Keratinocyte (primary cell): ENCODE results near the gene TRIM51.

Experiments
- EZH2 ChIP-seq: IDR thresholded peaks from one replicate; pipeline ENCODE4 v1.6.1; 2012; ENCODE audit warnings: inconsistent platforms, mild to moderate bottlenecking, low read length, moderate library complexity
- TF ChIP-seq, protein P1 (sequence below), 3 experiments: IDR thresholded peaks in 1 of 3; conservative IDR thresholded peaks in 1 of 3; optimal IDR thresholded peaks in 1 of 3; 2 replicates in 2 of 3; 3 replicates in 1 of 3; pipeline versions ENCODE3 to v1.5.1; 2011; ENCODE audit warnings: low read length in 3 of 3, mild to moderate bottlenecking in 3 of 3, moderate library complexity in 2 of 3, control low read depth in 1 of 3, inconsistent platforms in 1 of 3; ENCODE audit not compliant: insufficient read depth in 2 of 3; ENCODE audit errors: extremely low read depth in 1 of 3

DNA sequence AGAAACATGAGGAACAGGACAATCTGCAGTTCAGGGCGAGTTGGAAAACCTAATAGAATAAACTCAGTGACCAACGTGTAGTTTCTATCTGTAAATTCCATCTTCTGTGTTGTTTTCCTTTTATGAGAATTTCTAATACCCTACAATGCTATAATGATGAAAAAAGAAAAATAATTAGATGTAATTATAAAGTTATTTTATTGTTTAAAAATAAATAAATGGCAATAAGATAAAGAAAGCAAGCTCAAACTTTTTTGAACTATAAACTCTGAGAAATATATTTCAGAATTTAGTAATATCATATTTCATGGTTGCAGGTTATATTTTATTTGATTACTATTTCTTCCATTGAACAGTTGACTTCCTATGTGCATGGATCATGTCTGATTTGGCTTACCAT, 53.2 kb downstream of the TRIM51 start, which contains the start of gene OR5I1:
- no peak for TF ChIP-seq EZH2
- TF ChIP-seq, protein P1, sequence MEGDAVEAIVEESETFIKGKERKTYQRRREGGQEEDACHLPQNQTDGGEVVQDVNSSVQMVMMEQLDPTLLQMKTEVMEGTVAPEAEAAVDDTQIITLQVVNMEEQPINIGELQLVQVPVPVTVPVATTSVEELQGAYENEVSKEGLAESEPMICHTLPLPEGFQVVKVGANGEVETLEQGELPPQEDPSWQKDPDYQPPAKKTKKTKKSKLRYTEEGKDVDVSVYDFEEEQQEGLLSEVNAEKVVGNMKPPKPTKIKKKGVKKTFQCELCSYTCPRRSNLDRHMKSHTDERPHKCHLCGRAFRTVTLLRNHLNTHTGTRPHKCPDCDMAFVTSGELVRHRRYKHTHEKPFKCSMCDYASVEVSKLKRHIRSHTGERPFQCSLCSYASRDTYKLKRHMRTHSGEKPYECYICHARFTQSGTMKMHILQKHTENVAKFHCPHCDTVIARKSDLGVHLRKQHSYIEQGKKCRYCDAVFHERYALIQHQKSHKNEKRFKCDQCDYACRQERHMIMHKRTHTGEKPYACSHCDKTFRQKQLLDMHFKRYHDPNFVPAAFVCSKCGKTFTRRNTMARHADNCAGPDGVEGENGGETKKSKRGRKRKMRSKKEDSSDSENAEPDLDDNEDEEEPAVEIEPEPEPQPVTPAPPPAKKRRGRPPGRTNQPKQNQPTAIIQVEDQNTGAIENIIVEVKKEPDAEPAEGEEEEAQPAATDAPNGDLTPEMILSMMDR (optimal IDR thresholded peaks at IDR 0.05 in 1 of 3, IDR thresholded peaks at IDR 0.05 in 1 of 3, conservative IDR thresholded peaks at IDR 0.05 in 1 of 3; ENCODE audit: extremely low read depth in 1 of 3, insufficient read depth in 2 of 3, low read length in 3 of 3), result no peak
